OCI-M2 (cell line): ENCODE results near the gene PM20D2.
"Not testable (repeated sequence)": the region's sequence is repeated elsewhere in the genome, so short reads cannot be mapped to it uniquely, and the experiment has no call there.

Source experiments
- DNase-seq: peaks from one replicate; lab custom pipeline; 2025; ENCODE audit not compliant: unreplicated experiment; lab: John Stamatoyannopoulos, UW

PM20D2 gene

DNA sequence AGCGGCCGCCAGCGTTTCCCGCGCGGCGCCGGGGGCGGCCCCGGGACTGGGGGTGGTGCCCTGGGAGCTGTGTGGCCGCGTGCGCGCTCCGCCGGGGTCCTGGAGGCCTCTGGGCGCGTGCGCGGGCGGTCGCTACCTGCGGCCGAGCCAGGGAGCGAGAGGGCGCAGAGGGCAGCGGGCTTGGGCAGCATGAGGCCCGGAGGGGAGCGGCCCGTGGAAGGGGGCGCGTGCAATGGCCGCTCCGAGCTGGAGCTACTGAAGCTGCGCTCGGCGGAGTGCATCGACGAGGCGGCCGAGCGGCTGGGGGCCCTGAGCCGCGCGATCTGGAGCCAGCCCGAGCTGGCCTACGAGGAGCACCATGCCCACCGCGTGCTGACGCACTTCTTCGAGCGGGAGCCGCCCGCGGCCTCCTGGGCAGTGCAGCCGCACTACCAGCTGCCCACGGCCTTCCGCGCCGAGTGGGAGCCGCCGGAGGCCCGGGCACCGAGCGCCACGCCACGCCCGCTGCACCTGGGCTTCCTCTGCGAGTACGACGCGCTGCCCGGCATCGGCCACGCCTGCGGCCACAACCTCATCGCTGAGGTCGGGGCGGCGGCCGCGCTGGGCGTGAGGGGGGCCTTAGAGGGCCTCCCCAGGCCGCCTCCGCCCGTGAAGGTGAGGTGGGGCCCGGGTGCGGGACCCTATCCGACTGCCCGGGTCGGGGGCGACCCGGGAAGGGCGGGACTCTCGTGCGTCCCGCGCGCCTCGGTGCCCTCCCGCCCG is at the start of gene PM20D2:
PM20D2 (plus strand) TSS at position 100 of the 762 bp plus-strand sequence; CDS start at position 190, 90 bp downstream.
- DNase-seq, result no peak

- no peak for DNase-seq
These were observed 47.4 kb upstream of the PM20D2 start for GRCh38 chr6:89098461-89098860.

DNA sequence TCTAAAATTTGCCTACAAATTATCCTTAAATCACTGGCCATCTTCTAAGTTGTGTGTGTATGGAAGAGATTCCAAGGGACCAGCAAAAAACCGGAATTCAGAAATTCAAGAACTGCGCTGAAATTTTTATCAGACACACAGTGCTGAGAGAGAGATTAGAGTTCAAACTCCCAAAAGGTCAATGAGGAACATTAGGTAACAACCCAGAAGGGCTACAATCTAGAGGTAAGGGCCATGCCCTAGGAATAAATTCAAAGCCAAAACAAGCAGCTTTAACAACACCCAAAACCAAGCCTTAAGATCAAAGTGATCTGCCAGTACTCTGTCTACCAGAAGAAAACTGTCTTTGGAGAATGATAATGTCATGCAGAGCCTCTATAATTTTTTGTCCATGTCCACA is 45.7 kb upstream of the PM20D2 start:
- DNase-seq, result no peak

DNA sequence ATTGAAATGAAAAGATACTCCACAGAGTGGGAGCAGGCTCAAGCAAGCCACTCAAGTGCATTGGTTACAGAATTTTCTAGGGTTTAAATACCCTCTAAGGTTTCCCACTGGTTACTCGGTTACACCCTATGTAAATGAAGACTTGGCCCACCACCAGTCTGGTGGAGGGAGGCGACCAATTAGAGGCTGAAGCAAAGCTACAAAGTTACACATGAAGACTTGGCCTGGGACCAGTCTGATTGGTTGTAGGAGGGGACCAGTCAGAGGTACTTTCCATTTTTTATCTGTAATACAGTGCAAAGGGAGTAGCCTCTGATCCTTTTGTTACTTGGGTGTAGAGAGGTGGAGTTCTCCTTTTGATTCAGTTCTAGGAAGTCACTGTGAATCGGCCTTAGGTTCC is 35.6 kb upstream of the PM20D2 start:
- no peak for DNase-seq

GRCh38 chr6:89111933-89112332 is 33.9 kb upstream of the PM20D2 start:
- no peak for DNase-seq

- DNase-seq, result no peak
These were observed 29.2 kb upstream of the PM20D2 start for GRCh38 chr6:89116702-89117101.

GRCh38 chr6:89117211-89118108 is 28.4 kb upstream of the PM20D2 start, which contains the start of gene SRSF12:
TSS of gene SRSF12 (minus strand) at chr6:89118071. CDS start at chr6:89117887, 184 bp downstream.
- DNase-seq, result no peak

DNA sequence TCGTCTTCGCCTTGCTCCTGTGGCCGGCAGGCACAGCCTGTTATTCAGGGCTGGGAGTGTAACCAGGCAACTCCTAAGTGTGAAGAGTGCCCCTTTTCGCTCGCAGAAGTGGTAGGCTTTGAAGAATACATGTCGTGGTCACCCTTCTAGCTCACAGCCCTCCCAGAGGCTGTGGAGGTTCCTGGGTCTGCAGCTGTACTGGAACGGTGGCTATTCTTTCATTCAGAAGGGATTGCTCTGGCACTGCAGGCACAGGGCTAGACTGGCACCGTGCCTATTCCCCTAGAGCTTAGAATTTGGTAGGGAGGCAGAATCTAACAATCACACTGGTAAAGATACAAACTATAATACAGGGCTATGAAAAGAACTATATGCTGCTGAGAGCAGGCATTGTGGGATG is 26.9 kb upstream of the PM20D2 start:
- no peak for DNase-seq

GRCh38 chr6:89120371-89120770 is 25.5 kb upstream of the PM20D2 start:
- no peak for DNase-seq

DNA sequence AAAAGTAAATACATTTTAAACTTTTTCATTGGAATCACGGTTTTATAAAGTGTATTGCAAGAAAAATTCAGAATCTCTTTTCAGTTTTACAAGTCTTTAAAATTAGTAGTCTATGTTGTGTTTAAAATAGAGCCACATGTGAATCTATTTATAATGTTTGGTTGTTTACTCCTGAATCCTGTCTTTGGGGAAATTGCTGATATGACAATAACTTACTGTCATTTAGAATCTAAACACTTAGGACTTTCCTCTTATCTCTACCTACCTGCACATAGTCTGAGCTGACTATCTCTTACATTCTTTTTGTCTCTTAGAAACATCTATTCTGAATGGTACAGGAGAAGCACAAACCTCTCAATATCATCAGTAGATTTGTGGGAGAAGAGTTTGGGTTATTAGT is 23.9 kb upstream of the PM20D2 start:
- no peak for DNase-seq

GRCh38 chr6:89122625-89123024 is 23.2 kb upstream of the PM20D2 start:
- DNase-seq, result no peak

GRCh38 chr6:89128256-89128671 is 17.6 kb upstream of the PM20D2 start:
- DNase-seq, result not testable (repeated sequence)

- no peak for DNase-seq
These were observed 14.3 kb upstream of the PM20D2 start for GRCh38 chr6:89131599-89131998.

DNA sequence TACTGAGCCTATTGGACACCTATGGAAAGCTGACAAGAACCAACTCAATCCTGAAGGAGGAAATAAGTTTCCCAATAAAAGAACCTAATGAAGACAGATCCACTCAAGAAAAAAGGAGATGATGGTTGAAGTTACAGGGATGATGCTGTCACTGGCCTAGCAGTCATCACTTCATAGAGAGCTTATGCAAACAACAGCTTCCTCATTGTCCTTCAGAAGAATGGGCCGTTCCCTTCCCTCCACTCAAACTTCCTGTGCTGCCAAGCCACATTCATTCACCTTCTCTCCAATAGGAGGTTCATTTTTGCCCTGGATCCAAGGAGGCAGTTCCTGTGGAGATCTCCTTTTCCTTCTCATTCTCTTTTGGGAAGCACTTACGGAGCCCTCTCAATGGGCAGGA is 13.8 kb upstream of the PM20D2 start:
- no peak for DNase-seq

- no peak for DNase-seq
These were observed 11.9 kb upstream of the PM20D2 start for GRCh38 chr6:89133981-89134380.

- no peak for DNase-seq
These were observed 11.1 kb upstream of the PM20D2 start for GRCh38 chr6:89134723-89135122.

DNA sequence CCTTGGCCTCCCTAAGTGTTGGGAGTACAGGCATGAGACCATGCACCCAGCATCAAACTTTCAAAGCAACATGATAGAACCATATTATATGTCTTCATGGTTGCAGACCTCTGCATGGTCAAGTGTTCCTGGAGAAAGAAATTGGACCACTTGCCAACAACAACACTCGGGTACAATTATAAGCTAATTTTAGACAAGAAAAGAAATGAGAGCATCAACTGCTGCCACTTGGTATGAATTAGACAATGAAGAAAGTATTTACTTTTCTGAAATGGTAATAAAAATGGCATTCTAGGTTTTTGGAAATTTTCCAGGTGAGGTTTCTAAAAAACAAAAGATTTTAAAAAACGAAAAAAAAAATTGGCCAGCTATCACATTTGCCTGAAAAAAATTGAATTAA is 7.7 kb upstream of the PM20D2 start:
- no peak for DNase-seq

GRCh38 chr6:89139509-89140346 is 6.1 kb upstream of the PM20D2 start:
- DNase-seq, result no peak

GRCh38 chr6:89140347-89141156 is 5.3 kb upstream of the PM20D2 start:
- no peak for DNase-seq

- no peak for DNase-seq
These were observed 1.4 kb upstream of the PM20D2 start for GRCh38 chr6:89144354-89144906.
